Ovary (tissue), 9 donors: ENCODE results near the gene LRRC75A. TPM values are rescaled to one million over a fixed set of nuclear protein-coding genes. Genes with fewer than 3 reads are reported as not detected.
A peak's percentile ranks its signal among the peaks of the same experiment; 100 is the strongest.

Source experiments
- DNase-seq, 5 donors: peaks; one replicate each; pipeline ENCODE4 v3.0.0-alpha.2; 2019 to 2020
- H3K27ac ChIP-seq, 2 donors: fragments of 200-600 bp; one replicate each; pipeline versions ENCODE4 v1.5.1 to v1.8.0; 2019 to 2022
- H3K27me3 ChIP-seq: fragments of 200-600 bp; one replicate; pipeline ENCODE4 v1.8.0; 2022
- H3K36me3 ChIP-seq: fragments of 200-600 bp; sonication (generic); one replicate; pipeline ENCODE4 v1.5.1; 2019
- H3K4me1 ChIP-seq: one replicate; pipeline ENCODE4 v1.8.1; 2013; ENCODE audit warnings: mild to moderate bottlenecking, moderate library complexity; ENCODE audit not compliant: insufficient read depth
- H3K4me3 ChIP-seq: fragments of 200-600 bp; sonication (generic); one replicate; pipeline ENCODE4 v1.5.1; 2017
- H3K9me3 ChIP-seq, 2 donors: fragments of 200-600 bp in 1 of 2; sonication (generic) in 1 of 2; one replicate each; pipeline versions ENCODE4 v1.5.1 to v1.8.1; 2013 to 2019; ENCODE audit warnings: mild to moderate bottlenecking in 1 of 2, moderate library complexity in 1 of 2
- CTCF ChIP-seq, 3 donors: fragments of 450-650 bp in 2 of 3; fragments of 200-600 bp in 1 of 3; IDR thresholded peaks; one replicate each; pipeline versions ENCODE4 v1.5.1 to v1.8.0; 2016 to 2022; ENCODE audit warnings: antibody characterized with exemption in 3 of 3, mild to moderate bottlenecking in 1 of 3
- EP300 ChIP-seq: sonication (generic); formaldehyde crosslinking; IDR thresholded peaks from one replicate; pipeline ENCODE4 v1.6.1; 2017; ENCODE audit warnings: antibody characterized with exemption
- POLR2A ChIP-seq: fragments of 450-650 bp; IDR thresholded peaks from one replicate; pipeline ENCODE4 v1.6.1; 2017; ENCODE audit warnings: antibody characterized with exemption, mild to moderate bottlenecking, moderate library complexity
- WGBS, 3 donors: extraction: QIAGEN DNeasy Blood & Tissue Kit in 1 of 3; methylation state at CpG; one replicate each; pipeline versions ENCODE4 v1.1.5 to v1.1.7; 2013 to 2017; 5-methylcytosine and 5-hydroxymethylcytosine counted together
- intact Hi-C, 4 donors: fragments of 100-400 bp; cut with DNase I; formaldehyde crosslinking; loops; one replicate each; pipeline versions ENCODE4 v1.11.0 to v1.15.1; 2022 to 2023
- polyA plus RNA-seq, 2 donors: library from polyadenylated mRNA; stranded (reverse); fragments of 200-250 nt in 1 of 2; fragments of 350-450 nt in 1 of 2; fragmentation: Illumina TruSeq in 1 of 2; extraction: RNeasy Lipid Tissue Mini Kit (QIAGEN cat#74804) in 1 of 2; gene quantifications; one replicate each; pipeline ENCODE4 v1.2.3, GENCODE V29; 2013 to 2014
- total RNA-seq, 7 donors: library from RNA; depleted of rRNA in 2 of 7; stranded (reverse); fragments of >200 nt in 2 of 7; fragmentation: NEBNext Ultra II Directional in 3 of 7; extraction: Animal tissue kit (Norgen Biotek cat#: 25700) in 3 of 7; gene quantifications; one replicate each; pipeline versions ENCODE4 v1.1.0 to v1.2.4, GENCODE V29; 2016 to 2023
- donor health status: DM: no; HTN: no; CAD: no; lungs with moderate emphysema.
- donor health status: DM: no; HTN: no; CAD: no.
- donor health status: Bipolar disorder and iron deficiency.
- donor health status: DM: yes; HTN: yes; CAD: no.
- donor health status: DM: no; HTN: no; CAD: no.
- donor health status: DM: yes; HTN: yes; CAD: no.

LRRC75A gene
- total and polyA plus RNA-seq, 9 donors: 1.0 to 12.5 (median 4.1) TPM

GRCh38 chr17:16494059-16494458 lies 2.1 kb upstream of the LRRC75A start:
- WGBS, 3 donors: 23 to 35% (median 27%) methylated on average over 1 of the region's 1 CpG
- no peak overlapping the region for H3K4me3 ChIP-seq
- H3K9me3 ChIP-seq: no peaks in the 10 kb centered on the region
- H3K27me3 ChIP-seq: no peaks in the 10 kb centered on the region
- DNase-seq: no peak
- H3K36me3 ChIP-seq: no peaks in the 10 kb centered on the region
- no peak overlapping the region for H3K27ac ChIP-seq
- intact Hi-C loops: no loop called here
- TF ChIP-seq CTCF (IDR thresholded peaks at IDR 0.05) (no peak), POLR2A (no peak), EP300 (no peak)
- H3K4me1 ChIP-seq: peaks cover 5% of the 10 kb centered on the region

- H3K27ac ChIP-seq: no peak overlapping the region
- H3K9me3 ChIP-seq: no peaks in the 10 kb centered on the region
- 83 to 86% (median 84%) methylated on average over 5 of the region's 5 CpGs for WGBS, 3 donors
- no peak overlapping the region for H3K4me3 ChIP-seq
- H3K36me3 ChIP-seq: no peaks in the 10 kb centered on the region
- H3K4me1 ChIP-seq: peaks cover 7% of the 10 kb centered on the region
- TF ChIP-seq CTCF (IDR thresholded peaks at IDR 0.05): no peak
- TF ChIP-seq POLR2A: no peak
- no peak for TF ChIP-seq EP300
- intact Hi-C loops: no loop called here
- H3K27me3 ChIP-seq: no peaks in the 10 kb centered on the region
- DNase-seq: no peak
Observed at GRCh38 chr17:16493531-16494046, 1.6 kb upstream of the LRRC75A start.

DNA sequence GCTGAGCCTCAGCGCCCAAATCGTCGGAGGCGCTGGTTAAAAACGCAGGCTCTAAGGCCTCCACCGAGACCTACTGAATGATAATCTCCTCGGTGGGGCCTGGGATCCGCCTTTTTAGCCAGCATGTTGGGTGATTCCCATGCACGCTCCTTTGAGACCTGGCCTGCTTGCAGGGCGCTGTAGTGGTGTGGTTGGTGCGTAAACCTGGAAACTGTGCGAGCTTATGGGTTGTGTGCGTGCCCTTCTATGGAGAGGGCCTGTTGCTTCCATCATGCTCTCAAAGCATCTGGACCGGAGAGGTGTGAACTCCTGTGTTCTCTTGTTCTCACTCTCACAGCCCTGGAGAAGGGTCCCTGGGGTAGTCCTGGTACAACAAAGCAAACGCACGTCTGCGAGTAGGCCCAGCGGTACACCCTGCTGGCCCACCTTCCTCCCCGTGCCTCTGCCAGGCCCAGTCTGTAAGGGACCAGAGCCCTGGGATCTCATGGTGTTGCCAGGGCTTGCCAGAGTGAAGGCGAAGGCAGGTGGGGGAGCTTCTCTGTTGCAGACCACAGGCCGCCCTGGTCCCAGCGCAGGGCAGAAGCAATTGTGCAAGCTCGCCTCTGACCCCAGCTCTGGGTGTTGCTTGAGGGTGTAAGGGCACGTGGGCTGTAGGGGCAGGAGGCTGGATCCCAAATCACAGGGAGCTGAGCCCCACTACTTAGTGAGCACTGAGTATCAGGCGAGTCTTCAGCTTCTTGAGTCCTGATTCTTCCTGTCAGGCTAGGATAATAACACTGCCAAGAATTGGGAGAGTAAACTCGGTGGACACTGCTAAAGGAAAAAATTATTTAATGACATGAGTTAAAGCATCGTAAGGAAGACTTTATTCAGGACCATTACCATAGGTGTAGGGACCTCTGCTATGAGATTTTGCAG lies 879 bp upstream of the LRRC75A start:
- Histone ChIP-seq H3K36me3 (no peaks in the 10 kb centered on the region), H3K4me1 (peaks cover 14% of the 10 kb centered on the region), H3K4me3 (peak overlapping the region; percentile 58), H3K9me3 (no peaks in the 10 kb centered on the region), H3K27ac (peak overlapping the region; percentile 56 to 69), H3K27me3 (no peaks in the 10 kb centered on the region)
- intact Hi-C loops: no loop called here
- WGBS, 3 donors: 74 to 81% (median 77%) methylated on average over 22 to 27 of the region's 27 CpGs
- DNase-seq: no peak
- TF ChIP-seq CTCF (IDR thresholded peaks at IDR 0.05): no peak
- no peak for TF ChIP-seq POLR2A
- no peak for TF ChIP-seq EP300

DNA sequence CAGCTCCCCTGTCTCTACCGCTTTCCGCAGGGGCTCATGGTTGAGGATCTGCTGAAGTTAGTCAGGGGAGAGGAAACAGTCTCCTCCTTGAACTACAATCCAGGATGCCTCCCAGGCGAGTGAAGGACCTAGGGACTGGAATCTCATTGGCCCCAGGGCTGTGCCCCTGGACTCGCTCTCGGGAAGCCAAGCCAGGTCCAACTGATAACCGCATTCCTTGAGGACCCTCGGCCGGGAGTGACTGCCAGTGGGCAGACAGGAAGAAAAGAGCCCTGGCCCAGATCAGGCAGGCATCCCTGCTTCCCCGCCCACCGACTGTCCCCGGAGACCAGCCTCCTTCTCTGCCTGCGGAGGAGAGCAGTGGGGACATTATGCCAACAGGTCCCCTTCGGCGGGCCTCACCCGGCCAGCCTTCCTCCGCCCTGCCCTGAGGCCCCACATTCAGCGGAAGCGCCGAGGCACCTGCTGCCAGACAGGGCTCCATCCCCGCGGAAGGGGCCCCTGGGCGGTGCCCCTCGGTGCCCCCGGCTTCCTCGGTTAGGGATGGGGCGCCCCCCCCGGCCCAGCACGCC lies 776 bp downstream of the LRRC75A start:
- intact Hi-C loops: no loop called here
- 7 to 15% (median 10%) methylated on average over 9 to 28 of the region's 28 CpGs for WGBS, 3 donors
- H3K36me3 ChIP-seq: no peaks in the 10 kb centered on the region
- no peak for TF ChIP-seq EP300
- TF ChIP-seq CTCF (IDR thresholded peaks at IDR 0.05): no peak
- no peak for TF ChIP-seq POLR2A
- peak overlapping the region in 1 of 2 donors; percentile 58 for H3K27ac ChIP-seq
- H3K4me1 ChIP-seq: peaks cover 18% of the 10 kb centered on the region
- no peaks in the 10 kb centered on the region for H3K27me3 ChIP-seq
- no peaks in the 10 kb centered on the region for H3K9me3 ChIP-seq
- peak overlapping the region; percentile 37 for H3K4me3 ChIP-seq
- DNase-seq: peak in 3 of 5 donors; percentile 21 to 47 (median 47)
